GM12878 (cell line): ENCODE data around the gene CYP3A7. TPM values are rescaled to one million over a fixed set of nuclear protein-coding genes. Genes with fewer than 3 reads are reported as not detected.

Experiments used
- ATAC-seq: fragments of 200-7000 bp; cut with Tn5 transposase; 3 replicates; pipeline ENCODE4 v1.9.1; 2020; ENCODE audit warnings: mild to moderate bottlenecking, moderate library complexity
- BruUV-seq: library from RNA; stranded (reverse); fragments of 400-500 nt; replicated peaks from 2 replicates; lab custom pipeline; 2021; lab: Mats Ljungman, UMichigan
- CTCF ChIA-PET: fragments of 300-600 bp; sonication (Branson Sonifier 250); formaldehyde crosslinking; extraction: SDS; loops from one replicate; lab custom pipeline; 2021; ENCODE audit warnings: inconsistent platforms; lab: Yijun Ruan, JAX
- POLR2A ChIA-PET: fragments of 350-600 bp; formaldehyde crosslinking; extraction: SDS; loops from one replicate; lab custom pipeline; 2021; ENCODE audit warnings: inconsistent platforms; lab: Charles Lee
- RAD21 ChIA-PET: fragments of 300-600 bp; sonication (Branson Sonifier 250); formaldehyde crosslinking; loops from one replicate; lab custom pipeline; 2023; ENCODE audit warnings: antibody characterized with exemption; ENCODE audit not compliant: unreplicated experiment; lab: Charles Lee
- SMC1A ChIA-PET: fragments of 300-600 bp; sonication (Branson Sonifier 250); formaldehyde crosslinking; loops from one replicate; lab custom pipeline; 2023; ENCODE audit not compliant: unreplicated experiment, uncharacterized antibody; lab: Charles Lee
- DNase-seq: peaks from one replicate; pipeline ENCODE4 v3.0.0-alpha.2; 2011; ENCODE audit warnings: low read depth, low spot score
- FAIRE-seq: peaks from 3 replicates; lab custom pipeline; 2011; peaks lifted over from hg19 to GRCh38; lab: Jason Lieb, UNC
- H2AFZ ChIP-seq: 2 replicates; pipeline ENCODE4 v1.6.0; 2011; ENCODE audit warnings: low read depth, low read length, control low read depth; ENCODE audit not compliant: control insufficient read depth
- H3K27ac ChIP-seq: 2 replicates; pipeline ENCODE4 v1.5.1; 2011; ENCODE audit warnings: control low read depth; ENCODE audit not compliant: control insufficient read depth, insufficient read depth
- H3K27me3 ChIP-seq, 2 experiments: replicated peaks in 1 of 2; 2 replicates each; pipeline versions ENCODE4 v1.6.0 to v1.6.1; 2011; ENCODE audit warnings: low read length in 1 of 2; ENCODE audit not compliant: control insufficient read depth in 2 of 2, insufficient read depth in 2 of 2
- H3K36me3 ChIP-seq, 2 experiments: 2 replicates each; pipeline ENCODE4 v1.5.1; 2011; ENCODE audit warnings: low read length in 1 of 2; ENCODE audit not compliant: control insufficient read depth in 2 of 2, insufficient read depth in 2 of 2
- H3K4me1 ChIP-seq: 2 replicates; pipeline ENCODE4 v1.6.1; 2011; ENCODE audit warnings: mild to moderate bottlenecking, low read length, moderate library complexity, mixed read lengths; ENCODE audit not compliant: control insufficient read depth, insufficient read depth
- H3K4me2 ChIP-seq: 2 replicates; pipeline ENCODE4 v1.6.0; 2011; ENCODE audit warnings: control low read depth; ENCODE audit not compliant: control insufficient read depth, insufficient read depth
- H3K4me3 ChIP-seq: fragments of 200-600 bp; sonication (generic); 2 replicates; pipeline ENCODE4 v1.5.1; 2016
- H3K79me2 ChIP-seq: 2 replicates; pipeline ENCODE4 v1.6.0; 2011; ENCODE audit warnings: low read length; ENCODE audit not compliant: control insufficient read depth, insufficient read depth
- H3K9ac ChIP-seq: 2 replicates; pipeline ENCODE4 v1.8.0; 2011; ENCODE audit warnings: low read length, control low read depth, mixed read lengths; ENCODE audit not compliant: control insufficient read depth, insufficient read depth
- H3K9me3 ChIP-seq: replicated peaks from 3 replicates; pipeline ENCODE4 v1.5.1; 2011; ENCODE audit warnings: mild to moderate bottlenecking, low read length; ENCODE audit not compliant: control insufficient read depth, insufficient read depth
- H4K20me1 ChIP-seq: 2 replicates; pipeline ENCODE4 v1.6.0; 2011; ENCODE audit not compliant: control insufficient read depth, insufficient read depth
- BCL11A ChIP-seq: IDR thresholded peaks from 2 replicates; pipeline ENCODE4 v1.6.1; 2011; ENCODE audit warnings: low read depth, low read length
- BRCA1 ChIP-seq: IDR thresholded peaks from 2 replicates; pipeline ENCODE4 v1.6.1; 2011; ENCODE audit warnings: low read depth, low read length, improper control_type of control experiment
- CREB1 ChIP-seq: IDR thresholded peaks from 2 replicates; pipeline ENCODE4 v1.6.1; 2012; ENCODE audit warnings: low read depth, mild to moderate bottlenecking, inconsistent platforms
- CREM ChIP-seq: IDR thresholded peaks from 2 replicates; pipeline ENCODE4 v1.6.1; 2014; ENCODE audit warnings: antibody characterized with exemption, low read depth
- EP300 ChIP-seq, 2 experiments: fragments of 150-350 bp in 1 of 2; IDR thresholded peaks; 2 replicates each; pipeline ENCODE4 v1.6.1; 2011 to 2012; ENCODE audit warnings: low read depth in 2 of 2, low read length in 2 of 2, borderline replicate concordance in 1 of 2, improper control_type of control experiment in 1 of 2, inconsistent platforms in 1 of 2; ENCODE audit not compliant: control insufficient read depth in 1 of 2
- LARP7 ChIP-seq: fragments of 450-650 bp; IDR thresholded peaks from 2 replicates; pipeline ENCODE4 v1.6.1; 2017; ENCODE audit warnings: mild to moderate bottlenecking
- NBN ChIP-seq: fragments of 450-650 bp; IDR thresholded peaks from 2 replicates; pipeline ENCODE4 v1.6.1; 2016
- NFYA ChIP-seq: IDR thresholded peaks from 2 replicates; pipeline ENCODE4 v1.6.1; 2011; ENCODE audit warnings: low read depth, mild to moderate bottlenecking, low read length, improper control_type of control experiment, borderline replicate concordance
- PML ChIP-seq: IDR thresholded peaks from 2 replicates; pipeline ENCODE4 v1.6.1; 2012; ENCODE audit warnings: low read length, inconsistent platforms
- POLR2AphosphoS5 ChIP-seq: IDR thresholded peaks from 2 replicates; pipeline ENCODE4 v1.6.1; 2011; ENCODE audit warnings: mild to moderate bottlenecking, low read length, inconsistent platforms
- RUNX3 ChIP-seq: IDR thresholded peaks from 2 replicates; pipeline ENCODE4 v1.6.1; 2012; ENCODE audit warnings: low read length, inconsistent platforms
- SPI1 ChIP-seq: IDR thresholded peaks from 2 replicates; pipeline ENCODE4 v1.6.1; 2011; ENCODE audit warnings: low read depth, mild to moderate bottlenecking, low read length, moderate library complexity, borderline replicate concordance; ENCODE audit not compliant: insufficient read depth
- STAT1 ChIP-seq: fragments of 450-650 bp; conservative IDR thresholded peaks from 2 replicates; pipeline ENCODE4 v1.6.1; 2014; ENCODE audit warnings: antibody characterized with exemption, mild to moderate bottlenecking
- STAT3 ChIP-seq: IDR thresholded peaks from 2 replicates; pipeline ENCODE4 v1.6.1; 2011; ENCODE audit warnings: low read depth, low read length, improper control_type of control experiment
- WRNIP1 ChIP-seq: IDR thresholded peaks from 2 replicates; pipeline ENCODE4 v1.6.1; 2011; ENCODE audit warnings: low read depth, low read length, improper control_type of control experiment, borderline replicate concordance
- ZZZ3 ChIP-seq: IDR thresholded peaks from 2 replicates; pipeline ENCODE4 v1.6.1; 2011; ENCODE audit warnings: low read depth; ENCODE audit not compliant: control insufficient read depth, insufficient read length
- WGBS: methylation state at CpG from one replicate; pipeline ENCODE4 v1.1.6; 2016; ENCODE audit warnings: low lambda C conversion rate; ENCODE audit not compliant: insufficient replicate concordance, insufficient coverage; ENCODE audit errors: missing lambda C conversion rate; 5-methylcytosine and 5-hydroxymethylcytosine counted together
- in situ Hi-C: fragments of 300-500 bp; cut with MboI; formaldehyde crosslinking; loops from 9 replicates; pipeline ENCODE4 v1.14.3; 2018; ENCODE audit warnings: mixed read lengths
- intact Hi-C: fragments of 100-400 bp; cut with micrococcal nuclease; formaldehyde crosslinking; loops from one replicate; pipeline ENCODE4 v1.14.2; 2022; ENCODE audit not compliant: unreplicated experiment
- polyA plus RNA-seq, 11 experiments: library from polyadenylated mRNA; depleted of rRNA in 4 of 11; unstranded in 6 of 11; stranded (reverse) in 5 of 11; fragments of >200 nt; fragmentation: Nextera tagmentation in 4 of 11; fragmentation: Illumina TruSeq in 1 of 11; extraction: Ambion mirVana in 4 of 11; extraction: Trizol in 1 of 11; gene quantifications; 1 replicate in 1 of 11; 2 replicates in 10 of 11; pipeline versions ENCODE4 v1.2.1 to v1.2.3, GENCODE V29; 2011 to 2016; ENCODE audit warnings: inconsistent platforms in 2 of 11, missing spikeins in 2 of 11, low read depth in 1 of 11
- total RNA-seq, 4 experiments: library from RNA; depleted of rRNA in 3 of 4; stranded (reverse); fragments of >200 nt in 3 of 4; fragmentation: Illumina TruSeq in 1 of 4; extraction: Trizol in 1 of 4; gene quantifications; 2 replicates each; pipeline versions ENCODE4 v1.2.1 to v1.2.3, GENCODE V29; 2013 to 2021
- TF ChIP-seq, protein P1 (sequence below): IDR thresholded peaks from 2 replicates; pipeline ENCODE4 v1.6.1; 2011; ENCODE audit warnings: borderline replicate concordance, low read depth, mild to moderate bottlenecking, moderate library complexity, low read length; ENCODE audit not compliant: insufficient read depth, poor library complexity, severe bottlenecking
- TF ChIP-seq, protein P2 (sequence below): IDR thresholded peaks from 2 replicates; pipeline ENCODE4 v1.6.1; 2012; ENCODE audit warnings: low read depth, low read length, improper control_type of control experiment
- TF ChIP-seq, protein P3 (sequence below): fragments of 150-350 bp; IDR thresholded peaks from 2 replicates; pipeline ENCODE4 v1.6.1; 2014; ENCODE audit warnings: mild to moderate bottlenecking, low read depth, low read length

The CYP3A7 gene
- total and polyA plus RNA-seq, 10 of the 15 experiments (the other 5 are each of a cell fraction or from before 2014, with no cell fraction given) = 0.05 to 0.11 (median 0.06) TPM; not detected in 7

DNA sequence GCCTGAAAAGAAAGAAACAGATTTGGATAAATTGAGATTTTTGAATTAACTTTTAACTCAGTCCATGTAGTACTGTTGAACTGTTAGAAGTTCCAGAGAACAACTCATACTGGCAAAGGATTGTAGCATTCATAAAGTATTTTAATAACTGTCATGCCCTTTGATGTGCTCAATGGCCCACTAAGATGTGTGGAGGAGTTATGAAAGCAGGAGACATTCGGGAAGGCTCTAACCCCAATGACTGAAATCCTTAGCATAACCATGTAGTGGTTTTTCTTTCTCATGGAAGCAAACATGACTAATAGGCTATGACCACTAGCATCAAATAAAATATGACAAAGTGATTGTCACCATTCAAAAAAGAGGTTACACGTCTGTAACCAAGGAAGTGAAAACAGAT is 25.7 kb downstream of the CYP3A7 start:
- in situ Hi-C loops = no loop called here
- RAD21 ChIA-PET = no interaction called here

DNA sequence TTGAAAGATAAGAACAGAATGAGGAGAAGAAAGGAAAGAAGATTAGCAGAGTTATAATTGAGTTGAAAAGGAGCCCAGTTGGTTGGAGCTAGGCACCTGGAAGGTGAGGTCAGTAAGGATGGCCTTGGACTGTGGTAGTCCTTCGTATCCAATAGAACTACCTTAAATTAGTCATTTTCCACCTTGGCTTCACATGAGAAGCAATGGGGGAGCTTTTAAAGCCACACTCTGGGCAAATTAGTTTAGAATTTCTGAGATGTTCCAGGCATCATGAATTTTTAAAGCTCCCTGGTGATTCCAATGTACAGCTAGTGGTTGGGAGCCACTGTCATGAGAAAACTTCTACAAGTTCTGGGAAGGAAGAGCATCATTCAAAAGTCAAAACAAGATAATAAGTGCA is 27.9 kb downstream of the CYP3A7 start:
- no TSS peak for BruUV-seq
- Histone ChIP-seq H4K20me1 (no peaks in the 10 kb centered on the region), H3K27me3 (no peaks in the 10 kb centered on the region), H3K4me1 (no peaks in the 10 kb centered on the region), H3K27ac (no peak overlapping the region), H3K4me3 (no peak overlapping the region), H3K9me3 (no peaks in the 10 kb centered on the region), H2AFZ (no peak overlapping the region), H3K79me2 (no peaks in the 10 kb centered on the region), H3K4me2 (no peak overlapping the region), H3K36me3 (no peaks in the 10 kb centered on the region), H3K9ac (no peak overlapping the region)
- in situ Hi-C loops = no loop called here
- DNase-seq (no peak), ATAC-seq (no peak), FAIRE-seq (no peak)
- WGBS = 6% methylated on average over 1 of the region's 1 CpG
- RAD21 ChIA-PET = no interaction called here
- SMC1A ChIA-PET = no interaction called here
- intact Hi-C loops = no loop called here
- CTCF ChIA-PET = no interaction called here
- POLR2A ChIA-PET = no interaction called here
- no peak for TF ChIP-seq NFYA
- TF ChIP-seq RUNX3 = no peak
- no peak for TF ChIP-seq LARP7
- no peak for TF ChIP-seq NBN
- TF ChIP-seq CREM = no peak
- TF ChIP-seq CREB1 = no peak
- TF ChIP-seq, protein P1, sequence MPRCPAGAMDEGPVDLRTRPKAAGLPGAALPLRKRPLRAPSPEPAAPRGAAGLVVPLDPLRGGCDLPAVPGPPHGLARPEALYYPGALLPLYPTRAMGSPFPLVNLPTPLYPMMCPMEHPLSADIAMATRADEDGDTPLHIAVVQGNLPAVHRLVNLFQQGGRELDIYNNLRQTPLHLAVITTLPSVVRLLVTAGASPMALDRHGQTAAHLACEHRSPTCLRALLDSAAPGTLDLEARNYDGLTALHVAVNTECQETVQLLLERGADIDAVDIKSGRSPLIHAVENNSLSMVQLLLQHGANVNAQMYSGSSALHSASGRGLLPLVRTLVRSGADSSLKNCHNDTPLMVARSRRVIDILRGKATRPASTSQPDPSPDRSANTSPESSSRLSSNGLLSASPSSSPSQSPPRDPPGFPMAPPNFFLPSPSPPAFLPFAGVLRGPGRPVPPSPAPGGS = no peak
- no peak for TF ChIP-seq SPI1
- no peak for TF ChIP-seq PML
- TF ChIP-seq, protein P2, sequence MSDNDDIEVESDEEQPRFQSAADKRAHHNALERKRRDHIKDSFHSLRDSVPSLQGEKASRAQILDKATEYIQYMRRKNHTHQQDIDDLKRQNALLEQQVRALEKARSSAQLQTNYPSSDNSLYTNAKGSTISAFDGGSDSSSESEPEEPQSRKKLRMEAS = no peak
- no peak for TF ChIP-seq ZZZ3

More for the DNA sequence above, 25.7 kb downstream of the CYP3A7 start:
- Histone ChIP-seq H3K9me3 (no peaks in the 10 kb centered on the region), H3K4me3 (no peak overlapping the region), H3K4me1 (no peaks in the 10 kb centered on the region), H3K4me2 (no peak overlapping the region), H3K27me3 (no peaks in the 10 kb centered on the region), H3K9ac (no peak overlapping the region), H3K27ac (no peak overlapping the region), H4K20me1 (no peaks in the 10 kb centered on the region), H3K36me3 (no peaks in the 10 kb centered on the region), H3K79me2 (no peaks in the 10 kb centered on the region), H2AFZ (no peak overlapping the region)
- intact Hi-C loops = no loop called here
- SMC1A ChIA-PET = no interaction called here
- POLR2A ChIA-PET = no interaction called here
- no TSS peak for BruUV-seq
- CTCF ChIA-PET = no interaction called here
- TF ChIP-seq EP300 (IDR thresholded peaks at IDR 0.05; ENCODE audit: borderline replicate concordance in 1 of 2, control insufficient read depth in 1 of 2, low read depth in 2 of 2, low read length in 2 of 2) (no peak), POLR2AphosphoS5 (no peak), WRNIP1 (no peak), BRCA1 (no peak), STAT3 (no peak), BCL11A (no peak), STAT1 (no peak)
- TF ChIP-seq, protein P3, sequence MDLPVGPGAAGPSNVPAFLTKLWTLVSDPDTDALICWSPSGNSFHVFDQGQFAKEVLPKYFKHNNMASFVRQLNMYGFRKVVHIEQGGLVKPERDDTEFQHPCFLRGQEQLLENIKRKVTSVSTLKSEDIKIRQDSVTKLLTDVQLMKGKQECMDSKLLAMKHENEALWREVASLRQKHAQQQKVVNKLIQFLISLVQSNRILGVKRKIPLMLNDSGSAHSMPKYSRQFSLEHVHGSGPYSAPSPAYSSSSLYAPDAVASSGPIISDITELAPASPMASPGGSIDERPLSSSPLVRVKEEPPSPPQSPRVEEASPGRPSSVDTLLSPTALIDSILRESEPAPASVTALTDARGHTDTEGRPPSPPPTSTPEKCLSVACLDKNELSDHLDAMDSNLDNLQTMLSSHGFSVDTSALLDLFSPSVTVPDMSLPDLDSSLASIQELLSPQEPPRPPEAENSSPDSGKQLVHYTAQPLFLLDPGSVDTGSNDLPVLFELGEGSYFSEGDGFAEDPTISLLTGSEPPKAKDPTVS = no peak
- WGBS = 2% methylated on average over 2 of the region's 2 CpGs
- DNase-seq (no peak), FAIRE-seq (no peak), ATAC-seq (no peak)
